Vagina (tissue), 2 donors: ENCODE measurements around the gene TOR1AIP2.

Experiments
- POLR2A ChIP-seq, 2 donors: fragments of 450-650 bp; IDR thresholded peaks; one replicate each; pipeline ENCODE4 v1.6.1; 2017; ENCODE audit warnings: antibody characterized with exemption in 2 of 2, mild to moderate bottlenecking in 2 of 2, moderate library complexity in 2 of 2
- POLR2AphosphoS5 ChIP-seq, 2 donors: sonication (generic); formaldehyde crosslinking; IDR thresholded peaks; one replicate each; pipeline ENCODE4 v1.9.0; 2017; ENCODE audit warnings: antibody characterized with exemption in 2 of 2, mild to moderate bottlenecking in 2 of 2, low read depth in 1 of 2; ENCODE audit not compliant: insufficient read depth in 1 of 2

DNA sequence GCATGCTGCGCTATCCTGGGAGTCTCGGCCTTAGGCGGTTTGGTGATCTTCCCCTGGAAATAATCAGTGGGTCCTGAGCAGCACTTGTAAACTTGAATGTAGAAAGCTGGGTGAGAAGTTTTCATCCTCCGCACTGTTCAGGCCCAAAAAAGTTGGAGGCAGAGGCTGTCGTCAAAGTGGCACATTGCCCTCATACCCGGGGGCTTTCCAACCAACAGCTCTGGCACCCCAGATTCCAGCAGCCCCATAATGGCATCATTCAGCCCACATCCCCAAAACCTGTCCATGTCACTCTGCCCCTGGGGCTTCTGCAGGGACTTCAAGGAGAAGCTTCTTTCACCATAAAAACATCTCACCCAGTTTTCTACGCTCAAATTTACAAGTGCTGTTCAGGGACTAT is 59.3 kb downstream of the TOR1AIP2 start:
- TF ChIP-seq POLR2A (IDR thresholded peaks at IDR 0.05): no peak
- no peak for TF ChIP-seq POLR2AphosphoS5 (IDR thresholded peaks at IDR 0.05; ENCODE audit: insufficient read depth in 1 of 2, low read depth in 1 of 2)
